ENCODE measurements around the gene DOCK11.

The DOCK11 gene

GRCh38 chrX:118634336-118634735 lies 138.7 kb downstream of the DOCK11 start:
- no peak for DNase-seq

GRCh38 chrX:118637997-118638396 lies 142.4 kb downstream of the DOCK11 start:
- no peak for DNase-seq

- DNase-seq = peak; percentile 24
These were observed 148.8 kb downstream of the DOCK11 start for GRCh38 chrX:118644378-118644777.

- DNase-seq = no peak
These were observed 157.1 kb downstream of the DOCK11 start for GRCh38 chrX:118652717-118653116.

- DNase-seq = no peak
These were observed 158.7 kb downstream of the DOCK11 start for GRCh38 chrX:118654331-118654730.

DNA sequence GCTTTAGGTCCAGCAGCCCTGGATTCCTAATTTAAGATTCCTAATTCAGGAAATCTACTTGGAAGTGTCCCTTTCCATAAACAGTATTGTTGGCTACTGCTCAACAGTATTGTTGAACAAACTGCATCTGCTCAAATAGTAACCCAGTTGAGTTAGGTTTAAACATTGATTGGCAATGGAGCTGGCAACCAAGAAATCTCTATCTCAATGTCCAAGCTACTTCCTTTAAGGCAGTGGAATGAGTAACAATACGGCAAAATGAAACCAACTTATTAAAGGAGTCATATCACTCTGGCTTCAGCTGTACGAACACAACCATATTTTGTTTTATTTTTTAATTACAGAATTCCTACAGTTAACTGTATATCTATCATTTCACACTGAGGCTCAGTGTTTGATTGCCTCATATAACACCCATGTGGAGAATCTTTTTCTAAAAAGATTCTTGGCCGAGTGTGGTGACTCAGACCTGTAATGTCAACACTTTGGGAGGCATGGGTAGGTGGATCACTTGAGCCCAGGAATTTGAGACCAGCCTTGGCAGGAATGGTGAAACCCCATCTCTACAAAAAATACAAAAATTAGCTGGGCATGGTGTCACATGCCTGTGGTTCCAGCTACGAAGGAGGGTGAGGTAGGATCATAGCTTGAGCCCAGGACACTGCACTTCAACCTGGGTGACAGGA lies 160.1 kb downstream of the DOCK11 start:
- DNase-seq = no peak

DNA sequence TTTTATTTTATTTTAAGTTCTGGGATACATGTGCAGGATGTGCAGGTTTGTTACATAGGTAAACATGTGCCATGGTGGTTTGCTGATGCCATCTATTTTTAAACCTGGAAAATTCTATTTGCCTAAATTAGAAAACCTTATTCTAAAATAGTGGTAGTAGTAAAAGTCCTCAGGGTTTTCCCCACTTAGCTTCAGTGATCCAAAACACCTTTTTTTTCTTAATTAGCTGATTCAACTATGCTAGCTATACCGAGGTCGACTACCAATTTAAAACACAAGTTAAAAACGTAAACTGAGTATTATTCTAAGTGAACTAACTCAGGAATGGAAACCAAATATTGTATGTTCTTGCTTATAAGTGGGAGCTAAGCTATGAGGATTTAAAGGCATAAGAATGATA lies 161.8 kb downstream of the DOCK11 start:
- DNase-seq = no peak

- no peak for DNase-seq
These were observed 164.5 kb downstream of the DOCK11 start for GRCh38 chrX:118660085-118660484.

- DNase-seq = no peak
These were observed 169.6 kb downstream of the DOCK11 start for GRCh38 chrX:118665204-118665603.

DNA sequence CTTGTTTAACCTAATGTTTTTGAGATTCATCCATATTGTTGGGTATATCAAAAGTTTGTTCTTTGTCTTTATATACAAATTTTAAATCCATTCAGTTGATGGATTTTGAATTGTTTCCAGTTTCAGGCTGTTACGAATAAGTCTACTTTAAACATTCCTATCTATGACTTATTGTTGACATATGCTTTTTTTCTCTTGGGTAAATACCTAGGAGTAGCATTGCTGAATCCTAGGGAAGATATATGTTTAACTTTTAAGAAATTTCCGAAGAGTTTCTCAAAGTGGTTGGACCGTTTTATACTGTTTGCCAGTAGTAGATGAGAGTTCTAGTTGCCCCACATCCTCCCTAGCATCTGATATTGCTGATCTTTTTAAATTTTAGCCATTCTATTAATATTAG lies 170.9 kb downstream of the DOCK11 start:
- no peak for DNase-seq

GRCh38 chrX:118669435-118669834 lies 173.8 kb downstream of the DOCK11 start:
- no peak for DNase-seq

DNA sequence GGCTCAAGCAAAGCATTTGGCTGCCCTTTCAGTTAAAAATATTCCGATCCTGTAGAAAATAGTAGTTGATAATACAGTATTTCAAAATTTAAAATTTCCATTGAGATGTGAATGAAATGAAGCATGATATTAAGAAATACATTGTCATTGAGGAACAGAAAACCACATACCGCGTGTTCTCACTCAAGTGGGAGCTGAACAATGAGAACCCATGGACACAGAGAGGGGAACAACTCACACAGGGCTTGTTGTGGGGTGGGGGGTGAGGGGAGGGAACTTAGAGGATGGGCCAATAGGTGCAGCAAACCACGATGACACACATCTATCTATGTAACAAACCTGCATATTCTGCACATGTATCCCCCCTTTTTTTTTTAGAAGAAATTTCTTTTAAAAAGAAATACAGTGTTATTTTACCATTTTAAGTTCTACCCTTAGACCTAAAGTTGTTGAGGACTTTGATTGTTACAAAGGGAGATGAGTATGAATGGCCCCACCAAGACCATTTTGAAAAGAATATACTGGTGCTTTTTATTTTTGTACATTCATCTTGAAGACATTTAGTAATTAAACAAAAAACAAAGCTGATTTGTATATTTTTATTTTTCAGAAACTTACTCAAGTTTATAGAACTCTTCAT lies 179.8 kb downstream of the DOCK11 start:
- no peak for DNase-seq

DNA sequence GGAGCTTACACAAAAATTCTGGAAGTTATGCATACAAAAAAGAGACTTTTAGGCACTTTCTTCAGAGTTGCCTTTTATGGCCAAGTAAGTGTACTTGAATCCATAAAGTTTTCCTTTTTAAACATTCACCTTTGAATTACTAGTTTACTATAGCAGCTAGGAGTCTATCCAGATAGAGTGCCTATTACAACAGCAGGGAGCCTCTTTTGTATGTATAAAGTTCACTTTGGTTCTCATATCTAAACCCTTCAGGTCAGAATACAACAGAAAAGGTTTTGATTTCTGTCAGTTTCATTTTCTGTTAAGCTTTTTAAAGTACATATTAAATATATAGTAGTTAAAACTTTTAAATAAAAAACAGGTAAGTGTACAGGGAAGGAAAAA lies 180.3 kb downstream of the DOCK11 start:
- no peak for DNase-seq

DNA sequence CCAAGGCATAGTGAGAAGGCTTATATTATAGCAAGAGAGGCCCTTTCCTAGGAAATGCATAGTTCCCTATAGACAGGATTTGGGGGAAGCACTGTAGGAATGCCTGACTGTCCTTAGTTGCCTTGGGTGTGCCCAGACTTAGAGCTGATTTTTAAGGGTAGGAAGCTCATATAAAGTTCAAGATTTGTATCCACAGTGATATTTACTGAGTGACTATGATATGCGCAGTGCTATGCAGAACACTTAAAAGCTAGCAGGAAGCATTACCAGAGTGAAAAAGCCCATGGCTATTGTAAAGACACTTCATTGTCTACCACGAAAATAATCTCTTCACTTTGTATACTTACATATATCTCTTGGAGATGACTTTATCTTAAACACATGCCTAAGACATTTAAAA lies 181.7 kb downstream of the DOCK11 start:
- no peak for DNase-seq

DNA sequence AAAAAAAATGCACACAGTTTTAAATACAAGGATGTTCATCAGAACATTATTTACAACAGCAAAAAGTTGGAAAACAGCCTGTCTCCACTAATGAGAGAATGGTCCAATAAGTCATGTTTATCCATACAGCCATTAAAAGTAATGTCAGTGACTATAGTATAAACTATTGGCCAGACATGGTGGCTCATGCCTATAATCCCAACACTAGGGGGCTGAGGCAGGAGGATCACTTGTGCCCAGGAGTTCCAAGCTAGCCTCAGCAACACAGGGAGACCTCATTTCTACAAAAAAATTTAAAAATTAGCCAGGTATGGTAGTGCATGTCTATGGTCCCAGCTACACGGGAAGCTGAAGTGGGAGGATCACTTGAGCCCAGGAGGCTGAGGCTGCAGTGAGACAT lies 183.7 kb downstream of the DOCK11 start:
- no peak for DNase-seq

- DNase-seq = no peak
These were observed 186.8 kb downstream of the DOCK11 start for GRCh38 chrX:118682258-118683014.

- no peak for DNase-seq
These were observed 189.8 kb downstream of the DOCK11 start for GRCh38 chrX:118685393-118685792.

DNA sequence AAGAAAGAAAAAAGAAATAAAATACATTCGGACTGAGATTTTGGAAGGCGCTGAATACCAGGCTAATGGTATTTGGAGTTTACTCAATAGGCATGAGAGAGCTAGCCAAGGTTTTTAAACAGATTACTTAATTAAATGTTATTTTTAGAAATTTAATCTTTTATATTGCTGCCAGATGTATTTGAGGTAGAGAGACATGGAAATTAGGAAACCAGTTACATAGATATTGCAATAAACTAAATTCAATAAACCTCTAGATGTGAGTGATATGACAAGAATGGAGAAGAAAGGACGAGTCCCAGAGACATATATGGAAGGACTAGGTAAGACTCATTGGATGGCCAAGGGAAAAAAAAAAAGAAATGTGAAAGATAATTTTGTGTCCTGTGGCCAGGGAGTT lies 193.3 kb downstream of the DOCK11 start:
- DNase-seq = no peak

- no peak for DNase-seq
These were observed 198.2 kb downstream of the DOCK11 start for GRCh38 chrX:118693843-118694242.

DNA sequence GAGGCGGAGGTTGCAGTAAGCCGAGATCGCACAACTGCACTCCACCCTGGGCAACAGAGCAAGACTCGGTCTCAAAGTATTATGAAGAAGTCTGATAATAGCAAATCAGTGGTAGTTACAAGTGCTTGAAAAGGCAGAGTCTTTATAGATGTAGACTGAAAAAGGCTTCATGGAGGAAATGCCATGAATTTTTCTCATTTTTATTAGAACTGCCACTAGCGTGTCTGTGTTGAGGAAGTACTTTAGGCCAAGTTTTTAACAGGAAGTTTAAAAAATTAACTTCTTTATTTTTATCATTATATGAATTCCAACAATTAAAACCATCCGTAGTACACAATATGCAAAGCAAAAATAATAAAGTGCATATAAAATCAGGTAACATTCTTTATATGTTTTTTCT lies 199.0 kb downstream of the DOCK11 start:
- no peak for DNase-seq

DNA sequence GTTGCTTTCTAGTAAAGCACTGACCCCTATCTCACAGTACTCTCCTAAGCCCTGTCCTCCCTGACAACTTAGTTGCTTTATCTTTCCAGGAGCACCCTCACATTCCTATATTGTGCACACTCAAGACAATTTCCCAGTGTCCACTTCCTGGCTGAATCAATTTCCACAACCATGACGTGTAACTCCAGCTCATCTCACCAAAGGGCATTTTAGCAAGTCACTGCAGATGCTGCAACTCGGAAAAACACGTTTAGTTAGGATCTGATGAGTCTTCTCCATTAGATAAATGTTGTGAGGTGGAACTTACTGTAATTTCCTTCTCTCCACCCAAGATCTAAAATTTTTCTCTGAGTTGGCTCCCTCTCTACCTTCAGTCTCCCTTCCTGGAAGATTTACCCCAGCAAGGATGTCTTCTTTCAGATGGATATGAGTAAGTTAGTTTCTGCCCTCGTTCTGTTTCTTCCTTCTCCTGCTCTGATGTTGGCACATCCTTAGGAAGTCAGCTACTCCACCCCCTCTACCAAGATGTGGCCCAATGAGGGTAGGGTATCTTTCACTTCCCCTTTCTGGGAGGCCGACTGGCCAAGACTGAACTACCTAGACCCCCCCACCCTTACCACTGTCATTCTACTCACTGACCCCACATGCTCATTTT lies 203.0 kb downstream of the DOCK11 start:
- no peak for DNase-seq

GRCh38 chrX:118702741-118703140 lies 207.1 kb downstream of the DOCK11 start:
- no peak for DNase-seq

DNA sequence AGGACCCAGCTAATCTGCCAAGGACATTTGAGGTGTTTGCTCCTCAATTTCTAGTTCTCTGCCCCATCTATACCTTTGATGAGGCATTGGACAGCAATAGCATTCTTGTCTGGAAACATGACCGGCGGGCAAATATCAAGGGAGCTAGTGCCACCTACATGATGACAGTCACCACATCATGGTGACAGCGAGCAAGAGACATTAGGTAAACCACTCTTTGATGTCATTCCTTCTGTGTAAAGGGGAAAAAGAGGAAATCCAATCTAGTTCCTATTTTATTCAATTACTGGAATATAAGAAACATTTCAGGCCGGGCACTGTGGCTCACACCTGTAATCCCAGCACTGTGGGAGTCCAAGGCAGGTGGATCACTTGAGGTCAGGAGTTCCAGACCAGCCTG lies 211.1 kb downstream of the DOCK11 start:
- DNase-seq = no peak

- no peak for DNase-seq
These were observed 218.9 kb downstream of the DOCK11 start for GRCh38 chrX:118714521-118714920.
